ENCODE data around the gene TRIL. TPM values are rescaled to one million over a fixed set of nuclear protein-coding genes. Genes with fewer than 3 reads are reported as not detected.

Gene TRIL
- total RNA-seq, 5 donors from 2014 or later (not counting 1 experiment from before 2014, with no cell fraction given), result not detected

DNA sequence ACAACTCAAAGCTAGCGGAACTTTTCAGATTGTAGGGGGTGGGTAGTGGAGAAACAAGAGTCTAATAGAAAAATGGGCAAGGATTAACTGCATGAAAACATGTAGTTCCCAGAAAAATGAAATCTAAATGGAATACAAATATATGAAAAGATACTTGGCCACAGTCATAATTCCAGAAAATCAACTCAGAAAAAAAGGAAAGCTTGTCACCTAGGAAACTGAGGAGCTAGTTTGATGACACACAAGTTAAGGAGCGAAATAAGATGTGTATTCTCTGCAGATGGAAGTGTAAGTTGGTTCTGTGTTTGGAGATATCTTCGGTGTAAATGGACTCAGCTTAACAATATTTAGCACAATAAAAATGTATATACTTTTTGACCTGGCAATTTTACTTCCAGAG is 52.7 kb downstream of the TRIL start:
- no CpG with 5 or more reads among the region's 3 CpGs for WGBS (ENCODE audit: insufficient coverage)
- ATAC-seq (replicated peaks in 1 of 4), result no peak
- H3K27ac ChIP-seq (ENCODE audit: low read length), result no peak overlapping the region
- H3K9me3 ChIP-seq, result no peaks in the 10 kb centered on the region
- no peaks in the 10 kb centered on the region for H3K4me1 Mint-ChIP-seq
- H3K9me3 Mint-ChIP-seq, result no peaks in the 10 kb centered on the region
- CTCF ChIA-PET, result interaction anchor here in 1 of 2 donors (0.6 to 1.4 kb wide), 3 partner anchors 16 to 28 kb away, joined by 3 to 4 read pairs (median 3); no protein-coding TSS in a partner anchor
- H3K36me3 Mint-ChIP-seq, result no peaks in the 10 kb centered on the region
- no peaks in the 10 kb centered on the region for H3K4me1 ChIP-seq (ENCODE audit: control insufficient read depth in 1 of 2, extremely low read depth in 1 of 2, insufficient read depth in 2 of 2, low read length in 2 of 2)
- H3K36me3 ChIP-seq (ENCODE audit: control insufficient read depth in 2 of 2, extremely low read depth in 1 of 2, insufficient read depth in 1 of 2, low read length in 1 of 2), result no peaks in the 10 kb centered on the region
- POLR2A ChIA-PET, result no interaction called here
- no peak overlapping the region for H3K27ac Mint-ChIP-seq
- H3K27me3 ChIP-seq (replicated peaks in 1 of 2; ENCODE audit: control insufficient read depth in 2 of 2, extremely low read depth in 1 of 2, insufficient read depth in 2 of 2, low read length in 1 of 2), result peaks cover 0 to 3% of the 10 kb centered on the region in 2 experiments
- no peak overlapping the region for H3K4me3 ChIP-seq (ENCODE audit: control insufficient read depth in 1 of 2, extremely low read depth in 1 of 2, low read length in 1 of 2)
- H3K27me3 Mint-ChIP-seq, result peaks cover 20 to 23% of the 10 kb centered on the region in 2 donors
- H3K4me3 Mint-ChIP-seq, result no peak overlapping the region
- DNase-seq, result no peak

- ChIA-PET POLR2A (no interaction called here), CTCF (interaction anchor here (0.6 to 1.0 kb wide), 4 partner anchors 16 to 410 kb away, joined by 3 to 4 read pairs (median 3); no protein-coding TSS in a partner anchor)
These were observed 53.5 kb downstream of the TRIL start for GRCh38 chr7:28904578-28905048.

GRCh38 chr7:28903730-28904577 is 54.2 kb downstream of the TRIL start:
- Mint-ChIP-seq H3K27me3 (peaks cover 20 to 27% of the 10 kb centered on the region in 2 donors), H3K27ac (no peak overlapping the region), H3K4me1 (no peaks in the 10 kb centered on the region), H3K36me3 (no peaks in the 10 kb centered on the region), H3K9me3 (no peaks in the 10 kb centered on the region), H3K4me3 (no peak overlapping the region)
- ATAC-seq (replicated peaks in 1 of 4) (no peak), DNase-seq (no peak)
- H3K4me1 ChIP-seq (ENCODE audit: control insufficient read depth in 1 of 2, extremely low read depth in 1 of 2, insufficient read depth in 2 of 2, low read length in 2 of 2), result no peaks in the 10 kb centered on the region
- H3K27me3 ChIP-seq (replicated peaks in 1 of 2; ENCODE audit: control insufficient read depth in 2 of 2, extremely low read depth in 1 of 2, insufficient read depth in 2 of 2, low read length in 1 of 2), result no peaks in the 10 kb centered on the region
- ChIA-PET CTCF (interaction anchor here (0.6 to 1.0 kb wide), 5 partner anchors 17 to 1069 kb away, joined by 3 to 4 read pairs (median 3); no protein-coding TSS in a partner anchor), POLR2A (no interaction called here)
- 100% methylated on average over 1 of the region's 4 CpGs for WGBS (ENCODE audit: insufficient coverage)
- no peak overlapping the region for H3K27ac ChIP-seq (ENCODE audit: low read length)
- H3K36me3 ChIP-seq (ENCODE audit: control insufficient read depth in 2 of 2, extremely low read depth in 1 of 2, insufficient read depth in 1 of 2, low read length in 1 of 2), result no peaks in the 10 kb centered on the region
- H3K9me3 ChIP-seq, result no peaks in the 10 kb centered on the region
- no peak overlapping the region for H3K4me3 ChIP-seq (ENCODE audit: control insufficient read depth in 1 of 2, extremely low read depth in 1 of 2, low read length in 1 of 2)

More at GRCh38 chr7:28904578-28905048, 53.5 kb downstream of the TRIL start:
- no peak overlapping the region for H3K27ac Mint-ChIP-seq
- no peaks in the 10 kb centered on the region for H3K4me1 Mint-ChIP-seq
- DNase-seq (no peak), ATAC-seq (replicated peaks in 1 of 4) (no peak)
- no peaks in the 10 kb centered on the region for H3K36me3 ChIP-seq (ENCODE audit: control insufficient read depth in 2 of 2, extremely low read depth in 1 of 2, insufficient read depth in 1 of 2, low read length in 1 of 2)
- H3K4me3 Mint-ChIP-seq, result no peak overlapping the region
- no peaks in the 10 kb centered on the region for H3K36me3 Mint-ChIP-seq
- H3K27ac ChIP-seq (ENCODE audit: low read length), result no peak overlapping the region
- H3K4me1 ChIP-seq (ENCODE audit: control insufficient read depth in 1 of 2, extremely low read depth in 1 of 2, insufficient read depth in 2 of 2, low read length in 2 of 2), result no peaks in the 10 kb centered on the region
- no peaks in the 10 kb centered on the region for H3K9me3 ChIP-seq
- no peaks in the 10 kb centered on the region for H3K9me3 Mint-ChIP-seq
- peaks cover 0 to 3% of the 10 kb centered on the region in 2 experiments for H3K27me3 ChIP-seq (replicated peaks in 1 of 2; ENCODE audit: control insufficient read depth in 2 of 2, extremely low read depth in 1 of 2, insufficient read depth in 2 of 2, low read length in 1 of 2)
- H3K27me3 Mint-ChIP-seq, result peaks cover 20 to 27% of the 10 kb centered on the region in 2 donors
- H3K4me3 ChIP-seq (ENCODE audit: control insufficient read depth in 1 of 2, extremely low read depth in 1 of 2, low read length in 1 of 2), result no peak overlapping the region
- 91% methylated on average over 4 of the region's 10 CpGs for WGBS (ENCODE audit: insufficient coverage)

Other genes with a start within 250 kb of the TRIL start
- gene CPVL, start 188.2 kb upstream of the TRIL start, total RNA-seq, result 1 to 10 TPM in 2 of 5 donors, under 1 TPM in 3; 0.47 to 1.6 (median 0.66) TPM
- 1 to 10 TPM; 4.5 to 9.0 (median 6.6) TPM for gene CHN2, start 236.4 kb upstream of the TRIL start, total RNA-seq